Posterior vena cava (tissue), 2 donors: ENCODE measurements around the gene CXCL8. TPM values are rescaled to one million over a fixed set of nuclear protein-coding genes. Genes with fewer than 3 reads are reported as not detected.

ENCODE experiments used
- DNase-seq: peaks from one replicate; pipeline ENCODE4 v3.0.0-alpha.2; 2020; ENCODE audit warnings: low spot score
- intact Hi-C, 2 donors: fragments of 100-400 bp; cut with DNase I; formaldehyde crosslinking; loops; one replicate each; pipeline versions ENCODE4 v1.14.1 to v1.14.2; 2022 to 2023
- total RNA-seq, 2 donors: library from RNA; stranded (reverse); fragmentation: NEBNext Ultra II Directional; extraction: Animal tissue kit (Norgen Biotek cat#: 25700); gene quantifications; one replicate each; pipeline ENCODE4 v1.2.1, GENCODE V29; 2021
- donor health status: DM: yes; HTN: yes; CAD: no.
- donor health status: DM: yes; HTN: yes; CAD: no.

Gene CXCL8
- total RNA-seq, 2 donors from 2014 or later: 0.51 to 3.1 TPM

DNA sequence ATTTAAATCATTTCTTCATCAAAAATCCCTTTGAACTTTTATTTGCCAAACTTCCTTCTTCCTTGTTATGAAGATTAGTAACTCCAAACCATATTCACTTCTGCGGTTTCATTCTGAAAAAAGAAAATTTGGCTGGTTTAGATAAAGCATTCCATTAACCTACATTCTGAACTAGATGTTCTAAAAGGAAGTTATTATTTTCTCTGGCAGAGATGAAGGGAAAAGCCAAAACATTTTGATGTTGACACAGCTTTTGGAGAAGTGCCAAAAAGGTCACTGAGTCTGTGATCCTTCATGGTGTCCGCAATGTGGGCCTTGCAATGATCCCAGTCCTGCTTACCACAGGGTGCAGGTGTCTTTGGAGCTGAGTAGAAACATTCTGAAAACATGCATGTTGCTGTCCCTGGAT is 36.0 kb downstream of the CXCL8 start:
- intact Hi-C loops: no loop called here
- no peak for DNase-seq

DNA sequence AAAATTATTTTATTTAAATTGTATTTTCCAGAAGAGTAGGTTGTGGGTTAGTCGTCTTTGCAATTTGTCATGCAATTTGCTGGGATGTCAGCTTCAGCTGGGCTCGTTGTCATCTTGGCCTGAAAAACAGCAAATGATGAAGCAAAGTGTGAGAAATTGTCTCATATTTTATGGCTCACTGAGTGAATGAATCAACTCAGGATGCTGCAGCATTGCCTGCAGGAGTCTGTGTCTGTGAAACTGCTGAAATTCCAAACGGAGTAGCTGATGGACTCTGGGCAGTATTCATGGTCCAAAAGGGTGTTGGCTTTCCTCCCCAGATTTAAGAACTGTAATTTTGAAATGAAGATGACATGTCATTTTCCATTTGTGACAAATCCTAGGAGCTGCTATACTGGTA is 37.2 kb downstream of the CXCL8 start:
- intact Hi-C loops: no loop called here
- DNase-seq: no peak

- no peak for DNase-seq
- intact Hi-C loops: no loop called here
These were observed 39.9 kb downstream of the CXCL8 start for GRCh38 chr4:73780243-73780642.

DNA sequence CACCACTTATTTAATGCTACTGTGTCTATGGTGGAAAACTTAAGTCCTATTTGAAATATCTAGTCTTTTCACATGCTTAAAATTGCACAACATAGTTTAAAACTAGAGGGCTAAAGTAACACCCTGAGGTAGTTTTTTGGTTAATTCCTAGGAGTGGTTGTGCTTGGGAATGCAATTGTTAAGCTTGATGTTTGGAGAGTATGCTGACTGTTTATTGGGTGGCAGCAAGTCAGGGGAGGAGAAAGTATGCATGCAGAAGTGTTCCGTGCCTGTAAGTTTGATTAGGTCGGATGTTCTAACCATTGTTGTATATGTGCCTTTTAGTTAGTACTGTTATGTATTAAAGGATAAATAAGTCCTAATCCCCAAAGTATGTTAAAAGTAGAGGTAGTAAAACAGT is 40.5 kb downstream of the CXCL8 start:
- DNase-seq: no peak
- intact Hi-C loops: no loop called here

DNA sequence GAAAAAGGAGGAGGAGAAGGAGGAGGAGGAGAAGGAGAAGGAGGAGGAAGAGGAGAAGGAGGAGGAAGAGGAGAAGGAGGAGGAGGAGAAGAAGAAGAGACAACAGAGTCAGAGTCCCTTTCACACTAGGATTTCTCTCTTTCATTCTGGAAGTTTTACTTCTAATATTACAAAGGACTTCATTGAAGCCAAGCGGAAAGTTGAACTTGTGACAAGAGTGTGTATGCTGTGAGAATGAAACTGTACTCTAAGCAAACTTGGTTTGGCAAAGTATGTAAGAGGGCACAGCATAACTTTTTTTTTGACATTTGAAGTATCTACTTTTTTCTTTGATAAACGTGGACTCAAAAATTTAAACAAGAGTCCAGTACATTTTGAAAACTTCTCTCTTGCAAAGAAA is 48.0 kb downstream of the CXCL8 start:
- intact Hi-C loops: loop anchor here in 1 of 2 donors (5.0 kb wide), 1 partner anchor 249 kb away; the partner anchor contains the start of gene CXCL3
- DNase-seq: no peak

Other genes starting within 250 kb of the CXCL8 start
- not detected for gene RASSF6, start 120.1 kb upstream of the CXCL8 start, total RNA-seq
- gene CXCL6, start 96.1 kb downstream of the CXCL8 start, total RNA-seq: not detected
- not detected for gene PF4V1, start 112.7 kb downstream of the CXCL8 start, total RNA-seq
- 1 to 10 TPM in 1 of 2 donors, under 1 TPM in 1; 0.74 to 2.2 TPM for gene CXCL1, start 128.8 kb downstream of the CXCL8 start, total RNA-seq
- gene PF4, start 241.5 kb downstream of the CXCL8 start, total RNA-seq: 1 to 10 TPM; 1.3 to 1.5 TPM
- gene PPBP, start 247.6 kb downstream of the CXCL8 start, total RNA-seq: 1 to 10 TPM; 1.3 to 2.4 TPM